ENCODE data around the gene GLYATL3.

Gene GLYATL3

DNA sequence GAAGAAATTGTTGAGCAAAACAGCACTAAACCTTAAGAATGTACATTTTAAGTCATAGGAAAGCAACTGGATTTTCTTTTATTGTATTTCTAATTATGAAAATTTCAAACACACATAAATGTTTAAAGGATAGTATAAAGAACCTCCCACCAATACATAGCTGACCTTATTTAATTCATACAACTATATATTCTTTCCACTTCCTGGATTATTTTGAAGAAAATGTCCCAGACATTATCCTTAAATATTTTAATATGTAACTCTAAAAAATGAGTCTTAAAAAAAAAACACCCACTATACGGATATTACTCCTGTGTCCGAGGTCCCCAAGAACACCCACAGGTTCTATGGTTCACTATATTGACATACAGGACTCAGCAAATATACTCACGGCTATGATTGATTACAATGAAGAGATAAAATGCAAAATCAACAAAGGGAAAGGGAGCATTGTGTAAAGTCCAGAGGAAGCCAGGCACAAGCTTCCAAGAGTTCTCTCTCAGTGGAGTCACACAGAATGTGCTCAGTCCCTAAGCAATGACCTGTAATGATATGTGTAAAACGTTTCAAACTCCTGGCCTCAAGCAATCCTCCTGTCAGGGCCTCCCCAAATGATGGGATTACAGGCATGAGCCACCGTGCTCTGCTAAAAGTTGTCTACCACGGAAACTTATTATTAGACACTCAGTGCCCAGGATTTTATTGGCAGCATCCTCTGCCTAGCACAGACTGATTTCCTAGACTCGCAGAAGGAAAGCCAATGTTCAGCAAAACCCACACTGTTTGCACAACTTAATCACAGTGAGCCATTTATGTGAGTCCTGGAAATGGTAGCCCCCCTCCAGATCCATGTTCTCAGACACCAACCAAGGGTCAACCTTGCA lies 23.2 kb downstream of the GLYATL3 start:
- H3K4me3 ChIP-seq (replicated peaks in 1 of 2; ENCODE audit: low read depth in 2 of 2, low read length in 2 of 2), result no peak overlapping the region
- DNase-seq (ENCODE audit: low read depth in 2 of 2), result no peak
- no peak for TF ChIP-seq CTCF (IDR thresholded peaks at IDR 0.05; ENCODE audit: low read depth, low read length)

- no peak for DNase-seq (ENCODE audit: low read depth in 2 of 2)
- TF ChIP-seq CTCF (IDR thresholded peaks at IDR 0.05; ENCODE audit: low read depth, low read length), result no peak
- no peak overlapping the region for H3K4me3 ChIP-seq (replicated peaks in 1 of 2; ENCODE audit: low read depth in 2 of 2, low read length in 2 of 2)
Measured at GRCh38 chr6:49523901-49524300, 24.2 kb downstream of the GLYATL3 start.

DNA sequence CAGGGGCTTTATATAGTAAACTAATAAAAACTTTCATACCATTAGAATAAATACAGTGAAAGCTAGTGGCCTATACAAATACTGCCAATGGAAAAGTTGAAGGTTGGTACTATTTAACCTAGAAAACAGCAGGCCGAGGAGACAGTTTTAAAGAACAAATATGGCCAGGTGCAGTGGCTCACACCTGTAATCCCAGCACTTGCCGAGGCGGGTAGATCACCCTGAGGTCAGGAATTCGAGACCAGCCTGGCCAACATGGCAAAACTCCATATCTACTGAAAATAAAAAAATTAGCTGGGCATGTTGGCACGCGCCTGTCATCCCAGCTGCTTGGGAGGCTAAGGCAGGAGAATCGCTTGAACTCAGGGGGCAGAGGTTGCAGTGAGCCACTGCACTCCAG lies 24.8 kb downstream of the GLYATL3 start:
- no peak overlapping the region for H3K4me3 ChIP-seq (replicated peaks in 1 of 2; ENCODE audit: low read depth in 2 of 2, low read length in 2 of 2)
- TF ChIP-seq CTCF (IDR thresholded peaks at IDR 0.05; ENCODE audit: low read depth, low read length), result no peak
- no peak for DNase-seq (ENCODE audit: low read depth in 2 of 2)

- no peak for DNase-seq (ENCODE audit: low read depth in 2 of 2)
- no peak overlapping the region for H3K4me3 ChIP-seq (replicated peaks in 1 of 2; ENCODE audit: low read depth in 2 of 2, low read length in 2 of 2)
- no peak for TF ChIP-seq CTCF (IDR thresholded peaks at IDR 0.05; ENCODE audit: low read depth, low read length)
Measured at GRCh38 chr6:49526598-49526997, 26.9 kb downstream of the GLYATL3 start.

DNA sequence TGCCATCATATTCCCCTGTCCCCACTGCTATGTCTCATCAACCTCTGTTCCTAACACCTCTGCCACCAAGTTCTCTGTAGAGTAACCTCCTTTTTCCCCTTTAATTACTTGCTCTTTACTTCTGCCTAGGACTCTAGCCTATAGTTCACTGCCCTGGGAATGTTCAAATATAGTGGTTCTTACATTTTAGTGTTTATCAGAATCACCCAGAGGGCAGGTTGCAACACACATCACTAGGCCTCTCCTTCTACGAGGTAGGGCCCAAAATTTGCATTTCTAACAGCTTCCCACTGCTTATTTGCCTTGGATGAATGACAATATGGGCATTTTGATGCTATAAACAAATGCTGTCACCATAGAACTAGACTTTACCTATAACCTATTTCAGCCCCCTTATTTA lies 27.6 kb downstream of the GLYATL3 start:
- no peak for TF ChIP-seq CTCF (IDR thresholded peaks at IDR 0.05; ENCODE audit: low read depth, low read length)
- H3K4me3 ChIP-seq (replicated peaks in 1 of 2; ENCODE audit: low read depth in 2 of 2, low read length in 2 of 2), result no peak overlapping the region
- no peak for DNase-seq (ENCODE audit: low read depth in 2 of 2)

GRCh38 chr6:49528571-49528970 lies 28.8 kb downstream of the GLYATL3 start:
- DNase-seq (ENCODE audit: low read depth in 2 of 2), result no peak
- no peak for TF ChIP-seq CTCF (IDR thresholded peaks at IDR 0.05; ENCODE audit: low read depth, low read length)
- H3K4me3 ChIP-seq (replicated peaks in 1 of 2; ENCODE audit: low read depth in 2 of 2, low read length in 2 of 2), result no peak overlapping the region
